ENCODE data around the gene CHEK2. TPM values are rescaled to one million over a fixed set of nuclear protein-coding genes. Genes with fewer than 3 reads are reported as not detected.

The CHEK2 gene
- total RNA-seq, 2 experiments from 2014 or later: 15.4 to 17.3 TPM

- POLR2A ChIA-PET: interaction anchor here (0.8 kb wide), 1 partner anchor 38 kb away, joined by 3 read pairs; no protein-coding TSS in a partner anchor
- Mint-ChIP-seq H3K9me3 (no peaks in the 10 kb centered on the region), H3K27me3 (no peaks in the 10 kb centered on the region), H3K36me3 (ENCODE audit: low read depth) (peaks cover 11% of the 10 kb centered on the region), H3K4me1 (ENCODE audit: low read depth) (peaks cover 9% of the 10 kb centered on the region), H3K27ac (no peak overlapping the region), H3K4me3 (no peak overlapping the region)
- CTCF ChIA-PET: no interaction called here
- no peak for TF ChIP-seq CTCF (IDR thresholded peaks at IDR 0.05)
- DNase-seq (no peak), ATAC-seq (no peak)
- intact Hi-C loops (cut with micrococcal nuclease): no loop called here
Measured at GRCh38 chr22:28711820-28712777, 29.5 kb downstream of the CHEK2 start.

- ChIA-PET POLR2A (no interaction called here), CTCF (no interaction called here)
- intact Hi-C loops (cut with micrococcal nuclease): no loop called here
- H3K9me3 Mint-ChIP-seq: no peaks in the 10 kb centered on the region
- no peak overlapping the region for H3K4me3 Mint-ChIP-seq
- H3K27me3 Mint-ChIP-seq: no peaks in the 10 kb centered on the region
- H3K36me3 Mint-ChIP-seq (ENCODE audit: low read depth): peaks cover 14% of the 10 kb centered on the region
- ATAC-seq: no peak
- no peak for DNase-seq
- no peak overlapping the region for H3K27ac Mint-ChIP-seq
- peaks cover 9% of the 10 kb centered on the region for H3K4me1 Mint-ChIP-seq (ENCODE audit: low read depth)
- no peak for TF ChIP-seq CTCF (IDR thresholded peaks at IDR 0.05)
Measured at GRCh38 chr22:28711341-28711740, 30.3 kb downstream of the CHEK2 start.

GRCh38 chr22:28710576-28711191 is 30.9 kb downstream of the CHEK2 start:
- POLR2A ChIA-PET: no interaction called here
- Mint-ChIP-seq H3K9me3 (no peaks in the 10 kb centered on the region), H3K4me3 (no peak overlapping the region), H3K36me3 (ENCODE audit: low read depth) (peaks cover 15% of the 10 kb centered on the region), H3K4me1 (ENCODE audit: low read depth) (peaks cover 9% of the 10 kb centered on the region), H3K27ac (no peak overlapping the region), H3K27me3 (no peaks in the 10 kb centered on the region)
- CTCF ChIA-PET: no interaction called here
- intact Hi-C loops (cut with micrococcal nuclease): no loop called here
- no peak for DNase-seq
- no peak for ATAC-seq
- no peak for TF ChIP-seq CTCF (IDR thresholded peaks at IDR 0.05)

- POLR2A ChIA-PET: no interaction called here
- Mint-ChIP-seq H3K9me3 (no peaks in the 10 kb centered on the region), H3K36me3 (ENCODE audit: low read depth) (peaks cover 15% of the 10 kb centered on the region), H3K4me3 (no peak overlapping the region), H3K4me1 (ENCODE audit: low read depth) (peaks cover 9% of the 10 kb centered on the region), H3K27ac (no peak overlapping the region), H3K27me3 (no peaks in the 10 kb centered on the region)
- no peak for TF ChIP-seq CTCF (IDR thresholded peaks at IDR 0.05)
- DNase-seq (no peak), ATAC-seq (no peak)
- intact Hi-C loops (cut with micrococcal nuclease): no loop called here
- CTCF ChIA-PET: interaction anchor here (1.3 kb wide), 1 partner anchor 12 kb away, joined by 3 read pairs; no protein-coding TSS in a partner anchor
Measured at GRCh38 chr22:28710107-28710506, 31.5 kb downstream of the CHEK2 start.

GRCh38 chr22:28706845-28707244 is 34.8 kb downstream of the CHEK2 start:
- Mint-ChIP-seq H3K4me3 (no peak overlapping the region), H3K27me3 (no peaks in the 10 kb centered on the region), H3K4me1 (ENCODE audit: low read depth) (no peaks in the 10 kb centered on the region), H3K9me3 (no peaks in the 10 kb centered on the region), H3K27ac (no peak overlapping the region), H3K36me3 (ENCODE audit: low read depth) (peaks cover 15% of the 10 kb centered on the region)
- ChIA-PET POLR2A (interaction anchor here (0.6 kb wide), 1 partner anchor 86 kb away, joined by 3 read pairs; no protein-coding TSS in a partner anchor), CTCF (no interaction called here)
- intact Hi-C loops (cut with micrococcal nuclease): no loop called here
- no peak for DNase-seq
- ATAC-seq: no peak
- TF ChIP-seq CTCF (IDR thresholded peaks at IDR 0.05): no peak
